ENCODE measurements around the gene NR1I3.

NR1I3 gene

GRCh38 chr1:161217831-161218230 lies 20.2 kb downstream of the NR1I3 start:
- DNase-seq = no peak

GRCh38 chr1:161216945-161217712 lies 20.9 kb downstream of the NR1I3 start:
- no peak for DNase-seq

DNA sequence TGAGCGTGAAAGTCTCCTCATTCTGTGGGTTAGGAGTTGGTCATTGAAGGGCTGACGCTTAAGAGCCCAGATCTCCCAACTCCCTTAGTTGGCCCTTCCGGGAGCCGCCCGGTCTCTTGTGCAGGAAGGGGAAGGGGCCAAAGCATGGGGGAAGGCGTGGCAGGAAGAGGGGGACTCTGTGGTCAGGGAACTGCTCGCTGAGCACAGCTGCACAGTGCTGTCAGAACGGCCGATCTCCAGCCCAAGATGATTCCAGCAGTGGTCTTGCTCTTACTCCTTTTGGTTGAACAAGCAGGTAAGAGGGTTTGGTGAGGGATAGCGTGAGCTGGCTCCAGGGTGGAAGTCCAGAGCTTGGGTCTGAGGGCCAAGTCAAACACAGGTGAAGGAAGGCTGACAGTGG lies 22.9 kb downstream of the NR1I3 start, which contains the start of gene FCER1G:
Gene FCER1G, plus strand, starts transcription at position 220 of the 400 bp plus-strand sequence. Its CDS starts 27 bp downstream, at position 247.
- DNase-seq = no peak

- no peak for DNase-seq
These were observed 23.6 kb downstream of the NR1I3 start for GRCh38 chr1:161214369-161214768.

DNA sequence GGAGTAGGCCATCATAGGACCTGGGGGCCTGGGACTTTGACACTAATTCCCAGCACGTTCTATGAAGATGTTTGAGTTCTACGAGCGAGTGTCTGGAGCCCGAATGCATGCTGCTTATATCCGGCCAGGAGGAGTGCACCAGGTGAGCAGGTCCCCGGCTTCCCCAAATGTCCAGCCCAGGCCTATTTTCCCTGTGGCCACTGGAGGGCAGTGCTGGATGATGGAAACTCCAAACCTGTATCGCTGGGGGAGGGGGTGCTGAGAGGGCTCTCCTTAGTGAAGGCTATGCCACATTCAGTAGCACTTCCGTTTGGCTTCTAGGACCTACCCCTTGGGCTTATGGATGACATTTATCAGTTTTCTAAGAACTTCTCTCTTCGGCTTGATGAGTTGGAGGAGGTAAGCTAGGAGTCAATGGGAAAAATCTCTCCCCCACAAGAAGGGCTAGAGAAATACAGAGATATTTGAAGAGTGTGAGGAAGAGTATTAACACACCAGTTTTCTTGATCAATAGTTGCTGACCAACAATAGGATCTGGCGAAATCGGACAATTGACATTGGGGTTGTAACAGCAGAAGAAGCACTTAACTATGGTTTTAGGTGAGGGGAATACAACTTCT lies 28.1 kb downstream of the NR1I3 start:
- peak; percentile 53 to 88 (median 82) for DNase-seq

GRCh38 chr1:161207173-161207572 lies 30.8 kb downstream of the NR1I3 start:
- no peak for DNase-seq

DNA sequence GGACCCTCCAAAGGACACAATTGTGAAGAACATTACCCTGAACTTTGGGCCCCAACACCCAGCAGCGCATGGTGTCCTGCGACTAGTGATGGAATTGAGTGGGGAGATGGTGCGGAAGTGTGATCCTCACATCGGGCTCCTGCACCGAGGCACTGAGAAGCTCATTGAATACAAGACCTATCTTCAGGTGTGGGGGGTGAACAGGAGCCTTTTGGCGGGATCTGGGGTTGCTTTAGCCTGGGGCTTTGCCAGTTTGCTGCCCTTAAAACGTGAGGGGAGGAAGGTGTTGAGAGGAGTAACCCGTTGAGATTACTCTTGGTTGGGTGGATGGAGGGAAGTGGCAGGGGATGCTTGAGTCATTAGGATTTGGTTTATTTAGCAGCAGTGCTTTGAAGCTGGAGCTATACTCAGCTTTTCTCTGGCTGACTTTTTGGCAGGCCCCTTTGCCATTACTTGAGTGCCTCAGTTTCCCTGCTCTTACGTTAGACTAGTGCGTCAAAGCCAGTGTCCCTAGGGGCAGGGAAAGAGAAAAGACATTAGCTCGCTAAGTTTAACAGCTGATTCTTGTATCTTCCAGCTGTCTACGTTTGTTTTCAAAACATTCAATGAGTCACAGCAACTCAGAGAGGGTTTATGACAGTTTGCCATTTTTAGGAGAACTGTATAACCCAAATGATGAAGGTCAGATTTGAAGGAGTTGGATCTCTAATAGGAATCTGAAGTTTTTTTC lies 31.4 kb downstream of the NR1I3 start:
- no peak for DNase-seq

DNA sequence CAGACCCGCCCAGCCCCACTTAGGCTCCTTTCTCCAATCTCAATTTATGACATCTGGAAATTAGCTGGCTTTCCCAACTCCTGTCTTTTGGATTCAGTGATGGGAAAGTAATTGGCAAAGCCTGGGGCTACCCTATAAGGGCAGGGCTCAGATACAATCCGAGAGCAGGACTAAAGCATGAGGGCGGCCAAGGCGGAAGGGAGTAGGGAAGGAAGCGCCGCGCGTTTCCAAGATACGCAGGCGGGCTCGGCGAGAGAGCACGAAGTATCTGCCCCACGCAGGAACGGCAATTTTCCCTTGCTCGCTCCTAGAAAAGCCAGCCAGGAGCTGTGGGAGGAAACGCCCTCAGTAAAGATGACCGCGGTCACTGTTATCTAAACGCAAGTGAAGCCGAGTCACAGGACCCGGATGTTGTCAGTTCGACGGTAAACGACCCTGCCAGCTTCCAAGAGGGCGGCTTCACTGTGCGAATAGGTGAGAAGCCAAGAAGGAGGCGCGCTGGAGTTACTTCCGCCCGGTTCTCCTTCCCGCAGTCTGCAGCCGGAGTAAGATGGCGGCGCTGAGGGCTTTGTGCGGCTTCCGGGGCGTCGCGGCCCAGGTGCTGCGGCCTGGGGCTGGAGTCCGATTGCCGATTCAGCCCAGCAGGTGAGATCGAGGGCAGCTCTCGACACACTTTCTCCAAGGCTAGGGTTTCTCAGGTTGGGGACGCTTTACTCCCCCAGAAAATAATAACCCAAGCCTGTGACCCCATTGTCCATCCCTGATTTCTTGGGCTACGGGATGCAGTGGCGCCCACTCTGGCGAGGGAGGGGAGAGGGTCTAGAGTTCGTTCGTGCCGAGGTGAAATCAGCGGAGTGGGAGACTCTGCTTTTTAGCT lies 35.9 kb downstream of the NR1I3 start, which contains the start of gene NDUFS2:
Gene NDUFS2, plus strand, starts transcription at position 532 of the 877 bp plus-strand sequence. Its CDS starts 19 bp downstream, at position 551.
- DNase-seq = peak; percentile 97 to 100 (median 100)

GRCh38 chr1:161200992-161201835 lies 36.8 kb downstream of the NR1I3 start:
- no peak for DNase-seq

- no peak for DNase-seq
These were observed 37.5 kb downstream of the NR1I3 start for GRCh38 chr1:161200421-161200991.

DNA sequence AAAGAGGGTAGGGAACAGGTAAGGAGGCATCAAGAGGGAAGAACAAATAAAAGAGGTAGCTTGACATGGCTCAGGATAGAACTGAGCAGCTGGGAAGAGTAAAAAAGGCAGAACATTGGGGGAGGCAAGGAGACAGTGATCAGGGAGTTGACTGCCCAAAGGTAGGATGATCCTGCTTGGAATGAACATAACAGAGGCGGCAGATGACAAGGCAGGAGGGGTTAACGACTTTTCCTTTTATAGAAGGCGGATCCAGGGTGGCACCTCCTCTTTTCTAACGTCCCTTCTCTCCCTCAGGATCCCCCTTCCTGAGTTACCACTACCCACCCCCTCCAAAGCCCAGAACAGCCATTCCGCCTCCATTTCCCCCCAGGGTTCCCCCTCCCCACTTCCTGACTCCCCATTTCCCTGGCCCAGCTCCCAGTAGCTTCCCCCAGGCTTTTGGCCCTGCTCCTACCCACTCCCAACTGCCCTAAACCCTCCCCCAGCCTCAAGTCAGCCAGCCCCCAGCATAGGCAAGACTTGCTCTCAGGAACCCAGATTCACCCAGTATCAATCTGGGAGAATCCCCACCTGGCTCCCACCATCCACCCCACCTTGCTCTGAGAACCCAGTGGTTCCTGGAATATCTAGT lies 38.4 kb downstream of the NR1I3 start:
- no peak for DNase-seq

DNA sequence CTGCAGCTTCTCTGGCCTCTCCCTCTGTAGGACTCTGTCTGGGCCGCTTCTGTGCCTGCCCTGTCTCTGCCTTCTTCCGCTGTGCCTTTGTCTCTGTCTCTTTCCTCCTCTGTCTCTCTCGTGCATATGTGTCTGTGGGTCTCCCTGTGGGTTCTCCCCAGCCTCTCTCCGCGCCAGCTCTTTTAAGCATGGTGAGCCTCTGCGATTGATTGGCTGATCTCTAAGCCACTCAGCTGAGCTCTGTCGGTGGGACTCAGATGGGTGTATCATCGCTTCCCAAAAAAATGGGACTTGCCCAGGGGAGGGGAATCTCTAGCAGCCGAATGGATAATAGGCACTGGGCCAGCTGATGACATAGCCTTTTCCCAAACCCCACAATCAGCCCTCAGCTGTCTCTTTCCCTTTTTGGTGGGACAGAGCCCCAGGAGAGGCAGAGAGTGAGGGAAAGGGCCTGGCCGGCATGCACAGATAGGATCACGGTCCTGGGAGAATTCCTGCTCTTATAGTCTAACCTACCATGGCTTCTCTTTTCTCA lies 39.0 kb downstream of the NR1I3 start, which contains the start of gene ADAMTS4:
Gene ADAMTS4, minus strand, starts transcription at position 158 of the 535 bp plus-strand sequence. CDS start 427 bp downstream, outside the sequence.
- no peak for DNase-seq

DNA sequence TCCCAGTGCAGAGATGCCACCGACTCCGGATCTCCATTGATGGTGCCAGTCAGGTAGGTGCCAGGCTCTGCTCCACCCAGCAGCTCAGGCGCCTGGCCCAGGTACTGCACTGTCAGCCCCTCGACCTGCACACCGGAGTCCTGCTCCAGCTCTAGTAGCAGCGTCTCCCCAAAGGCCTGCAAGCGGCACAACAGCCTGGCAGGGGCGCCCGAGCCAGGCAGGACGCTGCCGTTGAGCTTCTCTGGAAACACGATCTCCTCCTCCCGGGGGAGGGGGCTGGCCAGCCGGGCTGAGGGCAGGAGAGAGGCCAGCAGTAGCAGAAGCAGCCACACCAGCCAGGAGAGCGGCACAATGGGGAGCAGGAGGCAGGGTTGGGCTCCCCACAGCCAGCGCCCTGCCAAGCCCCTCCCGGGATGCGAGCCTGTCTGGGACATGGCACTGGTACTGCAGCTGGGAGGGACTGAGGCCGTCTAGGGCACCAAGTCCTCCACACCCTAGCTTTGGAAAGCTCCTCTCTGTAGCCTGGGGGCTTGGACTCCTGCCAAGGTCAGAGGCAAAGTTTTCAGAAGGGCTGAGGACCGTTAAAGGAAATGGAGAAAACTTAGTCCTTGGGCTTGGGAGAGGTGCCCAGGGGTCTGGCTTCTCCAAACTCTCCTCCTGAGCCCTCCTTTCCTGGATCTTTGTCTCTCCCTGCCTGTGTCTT lies 39.7 kb downstream of the NR1I3 start:
- peak; percentile 16 to 45 (median 22) for DNase-seq

GRCh38 chr1:161197560-161198193 lies 40.3 kb downstream of the NR1I3 start:
- DNase-seq = no peak

- no peak for DNase-seq
These were observed 41.2 kb downstream of the NR1I3 start for GRCh38 chr1:161196521-161197451.

DNA sequence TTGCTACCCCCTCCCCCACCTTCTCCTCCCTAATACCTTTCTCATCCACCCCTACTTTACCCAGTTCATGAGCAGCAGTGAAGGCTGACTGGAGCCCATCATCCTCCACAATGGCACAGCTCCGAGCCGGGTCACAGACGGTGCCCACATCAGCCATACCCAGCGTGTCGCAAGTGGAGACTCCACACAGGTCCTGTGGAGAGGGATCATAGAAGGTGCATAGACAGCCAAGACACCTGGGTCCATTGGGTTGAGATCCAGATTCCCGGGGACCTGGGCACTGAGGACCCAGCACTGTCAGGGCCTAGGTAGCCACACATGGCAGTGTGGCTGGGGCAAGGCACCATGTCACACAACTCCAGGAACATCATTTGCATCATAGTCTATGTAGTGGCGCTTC lies 41.9 kb downstream of the NR1I3 start:
- no peak for DNase-seq

GRCh38 chr1:161195171-161195570 lies 42.8 kb downstream of the NR1I3 start:
- DNase-seq = no peak

All from NCI-H1417 (cell line).